ENCODE measurements around the gene ABCA4. TPM values are rescaled to one million over a fixed set of nuclear protein-coding genes. Genes with fewer than 3 reads are reported as not detected.
"Not testable (repeated sequence)": the region's sequence is repeated elsewhere in the genome, so short reads cannot be mapped to it uniquely, and the experiment has no call there.

ABCA4 gene
- total and polyA plus RNA-seq, 7 experiments from 2014 or later: not detected

- DNase-seq: no peak
- POLR2A ChIA-PET: no interaction called here
- ATAC-seq: no peak
- no peaks in the 10 kb centered on the region for H3K27me3 ChIP-seq (ENCODE audit: control insufficient read depth in 2 of 2, insufficient read depth in 2 of 2, low read length in 2 of 2)
- CTCF ChIA-PET: no interaction called here
- Mint-ChIP-seq H3K4me3 (no peak overlapping the region), H3K27ac (no peak overlapping the region), H3K27me3 (peaks cover 4 to 22% (median 9%) of the 10 kb centered on the region in 5 donors), H3K4me1 (peaks cover 0 to 6% (median 0%) of the 10 kb centered on the region in 7 donors), H3K9me3 (peaks cover 10 to 26% (median 20%) of the 10 kb centered on the region in 11 donors), H3K36me3 (peaks cover 0 to 20% (median 12%) of the 10 kb centered on the region in 5 donors)
- intact Hi-C loops (cut with micrococcal nuclease): no loop called here
- H3K4me3 ChIP-seq (ENCODE audit: low read length): no peak overlapping the region
- peaks cover 0 to 10% (median 6%) of the 10 kb centered on the region in 3 experiments for H3K9me3 ChIP-seq (ENCODE audit: control insufficient read depth in 2 of 3, low read length in 3 of 3)
- no peaks in the 10 kb centered on the region for H3K4me1 ChIP-seq (ENCODE audit: control insufficient read depth in 2 of 2, insufficient read depth in 2 of 2, low read length in 2 of 2)
- H3K27ac ChIP-seq (ENCODE audit: low read depth, low read length): no peak overlapping the region
- H3K36me3 ChIP-seq (ENCODE audit: control insufficient read depth in 2 of 3, insufficient read depth in 3 of 3, low read length in 3 of 3): no peaks in the 10 kb centered on the region
Measured at GRCh38 chr1:93960641-93961147, 160.3 kb downstream of the ABCA4 start.

GRCh38 chr1:93959413-93959812 is 161.5 kb downstream of the ABCA4 start:
- Mint-ChIP-seq H3K4me3 (no peak overlapping the region), H3K36me3 (peaks cover 0 to 25% (median 14%) of the 10 kb centered on the region in 5 donors), H3K27ac (peak overlapping the region in 1 of 9 donors; percentile 43), H3K4me1 (peaks cover 0 to 6% (median 0%) of the 10 kb centered on the region in 7 donors), H3K27me3 (peaks cover 4 to 22% (median 9%) of the 10 kb centered on the region in 5 donors), H3K9me3 (peaks cover 20 to 39% (median 28%) of the 10 kb centered on the region in 11 donors)
- ChIA-PET CTCF (no interaction called here), POLR2A (no interaction called here)
- no peaks in the 10 kb centered on the region for H3K27me3 ChIP-seq (ENCODE audit: control insufficient read depth in 2 of 2, insufficient read depth in 2 of 2, low read length in 2 of 2)
- H3K4me3 ChIP-seq (ENCODE audit: low read length): no peak overlapping the region
- H3K9me3 ChIP-seq (ENCODE audit: control insufficient read depth in 2 of 3, low read length in 3 of 3): peaks cover 0 to 14% (median 6%) of the 10 kb centered on the region in 3 experiments
- intact Hi-C loops (cut with micrococcal nuclease): no loop called here
- ATAC-seq (no peak), DNase-seq (no peak)
- H3K27ac ChIP-seq (ENCODE audit: low read depth, low read length): no peak overlapping the region
- no peaks in the 10 kb centered on the region for H3K4me1 ChIP-seq (ENCODE audit: control insufficient read depth in 2 of 2, insufficient read depth in 2 of 2, low read length in 2 of 2)
- H3K36me3 ChIP-seq (ENCODE audit: control insufficient read depth in 2 of 3, insufficient read depth in 3 of 3, low read length in 3 of 3): no peaks in the 10 kb centered on the region

GRCh38 chr1:93958726-93959100 is 162.2 kb downstream of the ABCA4 start:
- intact Hi-C loops (cut with micrococcal nuclease): no loop called here
- H3K4me1 ChIP-seq (ENCODE audit: control insufficient read depth in 2 of 2, insufficient read depth in 2 of 2, low read length in 2 of 2): no peaks in the 10 kb centered on the region
- no peak overlapping the region for H3K4me3 ChIP-seq (ENCODE audit: low read length)
- Mint-ChIP-seq H3K9me3 (peaks cover 20 to 46% (median 29%) of the 10 kb centered on the region in 11 donors), H3K4me1 (peaks cover 0 to 6% (median 0%) of the 10 kb centered on the region in 7 donors), H3K4me3 (no peak overlapping the region), H3K27ac (no peak overlapping the region), H3K27me3 (peaks cover 4 to 22% (median 9%) of the 10 kb centered on the region in 5 donors), H3K36me3 (peaks cover 0 to 25% (median 12%) of the 10 kb centered on the region in 5 donors)
- DNase-seq (no peak), ATAC-seq (no peak)
- H3K27me3 ChIP-seq (ENCODE audit: control insufficient read depth in 2 of 2, insufficient read depth in 2 of 2, low read length in 2 of 2): no peaks in the 10 kb centered on the region
- POLR2A ChIA-PET: no interaction called here
- H3K27ac ChIP-seq (ENCODE audit: low read depth, low read length): no peak overlapping the region
- no peaks in the 10 kb centered on the region for H3K36me3 ChIP-seq (ENCODE audit: control insufficient read depth in 2 of 3, insufficient read depth in 3 of 3, low read length in 3 of 3)
- peaks cover 0 to 14% (median 6%) of the 10 kb centered on the region in 3 experiments for H3K9me3 ChIP-seq (ENCODE audit: control insufficient read depth in 2 of 3, low read length in 3 of 3)
- CTCF ChIA-PET: no interaction called here

GRCh38 chr1:93958032-93958725 is 162.8 kb downstream of the ABCA4 start:
- POLR2A ChIA-PET: no interaction called here
- Histone ChIP-seq H3K36me3 (ENCODE audit: control insufficient read depth in 2 of 3, insufficient read depth in 3 of 3, low read length in 3 of 3) (no peaks in the 10 kb centered on the region), H3K9me3 (ENCODE audit: control insufficient read depth in 2 of 3, low read length in 3 of 3) (peaks cover 0 to 14% (median 6%) of the 10 kb centered on the region in 3 experiments), H3K27ac (ENCODE audit: low read depth, low read length) (no peak overlapping the region), H3K4me3 (ENCODE audit: low read length) (no peak overlapping the region), H3K4me1 (ENCODE audit: control insufficient read depth in 2 of 2, insufficient read depth in 2 of 2, low read length in 2 of 2) (no peaks in the 10 kb centered on the region), H3K27me3 (ENCODE audit: control insufficient read depth in 2 of 2, insufficient read depth in 2 of 2, low read length in 2 of 2) (no peaks in the 10 kb centered on the region)
- DNase-seq (no peak), ATAC-seq (no peak)
- Mint-ChIP-seq H3K9me3 (peaks cover 20 to 50% (median 30%) of the 10 kb centered on the region in 11 donors), H3K27me3 (peaks cover 4 to 22% (median 9%) of the 10 kb centered on the region in 5 donors), H3K4me1 (peaks cover 0 to 6% (median 0%) of the 10 kb centered on the region in 7 donors), H3K36me3 (peaks cover 0 to 25% (median 12%) of the 10 kb centered on the region in 5 donors), H3K4me3 (no peak overlapping the region), H3K27ac (no peak overlapping the region)
- CTCF ChIA-PET: no interaction called here
- intact Hi-C loops (cut with micrococcal nuclease): no loop called here

- Mint-ChIP-seq H3K4me1 (peaks cover 0 to 6% (median 0%) of the 10 kb centered on the region in 7 donors), H3K27me3 (peaks cover 3 to 16% (median 4%) of the 10 kb centered on the region in 5 donors), H3K27ac (no peak overlapping the region), H3K4me3 (no peak overlapping the region), H3K9me3 (peaks cover 25 to 74% (median 45%) of the 10 kb centered on the region in 11 donors), H3K36me3 (peaks cover 0 to 31% (median 14%) of the 10 kb centered on the region in 5 donors)
- POLR2A ChIA-PET: no interaction called here
- no peak for ATAC-seq
- Histone ChIP-seq H3K27me3 (ENCODE audit: control insufficient read depth in 2 of 2, insufficient read depth in 2 of 2, low read length in 2 of 2) (no peaks in the 10 kb centered on the region), H3K4me1 (ENCODE audit: control insufficient read depth in 2 of 2, insufficient read depth in 2 of 2, low read length in 2 of 2) (no peaks in the 10 kb centered on the region), H3K36me3 (ENCODE audit: control insufficient read depth in 2 of 3, insufficient read depth in 3 of 3, low read length in 3 of 3) (no peaks in the 10 kb centered on the region), H3K9me3 (ENCODE audit: control insufficient read depth in 2 of 3, low read length in 3 of 3) (peaks cover 0 to 14% (median 6%) of the 10 kb centered on the region in 3 experiments), H3K27ac (ENCODE audit: low read depth, low read length) (no peak overlapping the region), H3K4me3 (ENCODE audit: low read length) (no peak overlapping the region)
- no peak for DNase-seq
- intact Hi-C loops (cut with micrococcal nuclease): no loop called here
- CTCF ChIA-PET: no interaction called here
Measured at GRCh38 chr1:93955765-93956164, 165.2 kb downstream of the ABCA4 start.

- H3K27me3 Mint-ChIP-seq: peaks cover 5 to 23% (median 15%) of the 10 kb centered on the region in 5 donors
- H3K4me1 Mint-ChIP-seq; H3K4me3 ChIP-seq (ENCODE audit: low read length); H3K4me1 ChIP-seq (ENCODE audit: control insufficient read depth in 2 of 2, insufficient read depth in 2 of 2, low read length in 2 of 2); CTCF ChIA-PET; H3K36me3 ChIP-seq (ENCODE audit: control insufficient read depth in 2 of 3, insufficient read depth in 3 of 3, low read length in 3 of 3); DNase-seq; H3K36me3 Mint-ChIP-seq; H3K27ac Mint-ChIP-seq; ATAC-seq; H3K27me3 ChIP-seq (ENCODE audit: control insufficient read depth in 2 of 2, insufficient read depth in 2 of 2, low read length in 2 of 2); H3K9me3 ChIP-seq (ENCODE audit: control insufficient read depth in 2 of 3, low read length in 3 of 3); POLR2A ChIA-PET; intact Hi-C loops (cut with micrococcal nuclease); H3K27ac ChIP-seq (ENCODE audit: low read depth, low read length); H3K4me3 Mint-ChIP-seq: not testable (repeated sequence)
- peaks cover 7 to 25% (median 19%) of the 10 kb centered on the region in 11 donors for H3K9me3 Mint-ChIP-seq
Measured at GRCh38 chr1:93947002-93947686, 173.8 kb downstream of the ABCA4 start.

Data from naive thymus-derived CD4-positive, alpha-beta T cell (primary cell).